ENCODE results near the gene CD6. TPM values are rescaled to one million over a fixed set of nuclear protein-coding genes. Genes with fewer than 3 reads are reported as not detected.

CD6 gene
- total and polyA plus RNA-seq, 12 donors, result 0.22 to 8.4 (median 2.1) TPM

DNA sequence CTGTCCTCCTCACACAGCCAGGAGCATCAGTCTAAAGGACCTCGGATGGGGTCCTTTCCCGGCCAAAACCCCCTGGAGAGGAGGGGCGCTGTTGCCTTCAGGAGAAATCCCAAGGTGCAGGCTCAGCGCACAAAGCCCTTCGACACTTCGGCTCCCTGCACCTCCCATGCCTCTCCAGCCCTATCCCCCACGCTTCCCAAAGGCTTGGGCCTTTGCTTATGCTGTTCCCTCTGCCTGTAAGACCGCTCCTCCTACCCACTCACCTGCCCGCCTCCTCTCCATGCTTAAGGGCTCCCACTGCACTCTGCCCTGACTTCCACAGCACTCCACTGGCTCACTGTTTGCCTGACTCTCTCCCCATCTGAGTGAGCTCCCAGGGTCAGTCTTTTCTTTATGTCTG, 33.0 kb upstream of the CD6 start:
- H3K27me3 ChIP-seq, result no peaks in the 10 kb centered on the region
- no peaks in the 10 kb centered on the region for H3K9me3 ChIP-seq (replicated peaks in 1 of 3)
- no peak for DNase-seq
- WGBS, 4 donors, result 78 to 88% (median 85%) methylated on average over 9 of the region's 9 CpGs
- no peaks in the 10 kb centered on the region for H3K4me1 ChIP-seq (replicated peaks in 1 of 2)
- H3K36me3 ChIP-seq (replicated peaks in 1 of 2), result peaks cover 0 to 7% of the 10 kb centered on the region in 2 donors
- no peak for TF ChIP-seq POLR2A (IDR thresholded peaks at IDR 0.05)
- TF ChIP-seq, protein P1, sequence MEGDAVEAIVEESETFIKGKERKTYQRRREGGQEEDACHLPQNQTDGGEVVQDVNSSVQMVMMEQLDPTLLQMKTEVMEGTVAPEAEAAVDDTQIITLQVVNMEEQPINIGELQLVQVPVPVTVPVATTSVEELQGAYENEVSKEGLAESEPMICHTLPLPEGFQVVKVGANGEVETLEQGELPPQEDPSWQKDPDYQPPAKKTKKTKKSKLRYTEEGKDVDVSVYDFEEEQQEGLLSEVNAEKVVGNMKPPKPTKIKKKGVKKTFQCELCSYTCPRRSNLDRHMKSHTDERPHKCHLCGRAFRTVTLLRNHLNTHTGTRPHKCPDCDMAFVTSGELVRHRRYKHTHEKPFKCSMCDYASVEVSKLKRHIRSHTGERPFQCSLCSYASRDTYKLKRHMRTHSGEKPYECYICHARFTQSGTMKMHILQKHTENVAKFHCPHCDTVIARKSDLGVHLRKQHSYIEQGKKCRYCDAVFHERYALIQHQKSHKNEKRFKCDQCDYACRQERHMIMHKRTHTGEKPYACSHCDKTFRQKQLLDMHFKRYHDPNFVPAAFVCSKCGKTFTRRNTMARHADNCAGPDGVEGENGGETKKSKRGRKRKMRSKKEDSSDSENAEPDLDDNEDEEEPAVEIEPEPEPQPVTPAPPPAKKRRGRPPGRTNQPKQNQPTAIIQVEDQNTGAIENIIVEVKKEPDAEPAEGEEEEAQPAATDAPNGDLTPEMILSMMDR (IDR thresholded peaks at IDR 0.05), result no peak
- intact Hi-C loops (cut with DNase I), result no loop called here
- H3K27ac ChIP-seq, result no peak overlapping the region
- H3K4me3 ChIP-seq, result no peak overlapping the region

GRCh38 chr11:60939301-60939700, 32.2 kb upstream of the CD6 start:
- no peaks in the 10 kb centered on the region for H3K27me3 ChIP-seq
- no peak for DNase-seq
- H3K9me3 ChIP-seq (replicated peaks in 1 of 3), result no peaks in the 10 kb centered on the region
- no peak for TF ChIP-seq POLR2A (IDR thresholded peaks at IDR 0.05)
- TF ChIP-seq, protein P1 (IDR thresholded peaks at IDR 0.05), result no peak
- H3K36me3 ChIP-seq (replicated peaks in 1 of 2), result peaks cover 0 to 7% of the 10 kb centered on the region in 2 donors
- intact Hi-C loops (cut with DNase I), result no loop called here
- no peak overlapping the region for H3K4me3 ChIP-seq
- no peak overlapping the region for H3K27ac ChIP-seq
- no peaks in the 10 kb centered on the region for H3K4me1 ChIP-seq (replicated peaks in 1 of 2)
- 90 to 97% (median 91%) methylated on average over 6 to 7 of the region's 7 CpGs for WGBS, 4 donors

- DNase-seq, result no peak
- H3K4me1 ChIP-seq (replicated peaks in 1 of 2), result no peaks in the 10 kb centered on the region
- H3K27ac ChIP-seq, result no peak overlapping the region
- no peak overlapping the region for H3K4me3 ChIP-seq
- intact Hi-C loops (cut with DNase I), result no loop called here
- H3K36me3 ChIP-seq (replicated peaks in 1 of 2), result peaks cover 0 to 7% of the 10 kb centered on the region in 2 donors
- H3K27me3 ChIP-seq, result no peaks in the 10 kb centered on the region
- no peaks in the 10 kb centered on the region for H3K9me3 ChIP-seq (replicated peaks in 1 of 3)
- no peak for TF ChIP-seq POLR2A (IDR thresholded peaks at IDR 0.05)
- TF ChIP-seq, protein P1 (IDR thresholded peaks at IDR 0.05), result no peak
- 58 to 68% (median 63%) methylated on average over 2 of the region's 2 CpGs for WGBS, 4 donors
Measured at GRCh38 chr11:60939855-60940254, 31.6 kb upstream of the CD6 start.

DNA sequence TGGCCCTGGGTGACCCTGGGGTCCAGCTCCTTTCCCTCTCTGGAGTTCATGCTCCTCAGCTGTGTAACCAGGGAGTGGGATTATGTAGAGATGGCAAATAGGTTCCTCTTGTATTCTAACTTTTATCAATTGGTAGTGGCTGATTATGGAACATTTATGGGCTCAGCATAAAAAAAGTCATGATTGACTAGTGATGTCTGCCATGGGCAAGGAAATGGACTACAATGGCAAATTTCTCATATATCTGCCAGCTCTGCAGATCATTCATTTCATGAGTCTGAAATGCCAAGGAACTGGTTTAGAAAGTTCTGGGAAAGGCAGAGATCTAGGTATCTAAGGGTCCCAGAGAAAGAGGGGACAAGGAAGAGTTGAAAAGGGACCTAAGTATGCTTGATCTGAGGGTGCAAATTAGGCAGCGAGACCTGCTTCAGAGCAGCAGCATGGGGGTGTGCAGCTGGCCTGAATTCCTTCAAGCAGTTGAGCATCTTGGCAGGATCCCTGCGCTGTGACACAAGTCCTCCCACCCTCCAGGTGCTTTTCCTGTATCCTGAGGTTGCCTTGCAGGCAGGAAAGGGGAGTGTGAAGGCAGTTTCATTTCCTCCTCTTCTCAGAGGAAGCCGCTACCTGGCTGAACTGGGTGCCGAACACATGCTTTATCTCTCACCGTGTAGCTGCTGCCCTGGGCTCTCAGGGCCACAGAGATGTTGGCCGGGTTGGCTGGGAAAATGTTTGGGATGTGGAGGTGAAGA, 29.9 kb upstream of the CD6 start:
- Histone ChIP-seq H3K4me1 (replicated peaks in 1 of 2) (no peaks in the 10 kb centered on the region), H3K27me3 (no peaks in the 10 kb centered on the region), H3K9me3 (replicated peaks in 1 of 3) (no peaks in the 10 kb centered on the region), H3K36me3 (replicated peaks in 1 of 2) (peaks cover 0 to 11% of the 10 kb centered on the region in 2 donors), H3K4me3 (no peak overlapping the region), H3K27ac (no peak overlapping the region)
- intact Hi-C loops (cut with DNase I), result no loop called here
- DNase-seq, result no peak
- 79 to 86% (median 82%) methylated on average over 6 of the region's 6 CpGs for WGBS, 4 donors
- TF ChIP-seq, protein P1 (IDR thresholded peaks at IDR 0.05), result no peak
- TF ChIP-seq POLR2A (IDR thresholded peaks at IDR 0.05), result no peak
